Upper lobe of left lung (tissue), 4 donors: ENCODE results near the gene PDK1.

Experiments
- POLR2A ChIP-seq, 4 donors: fragments of 450-650 bp; IDR thresholded peaks; one replicate each; pipeline ENCODE4 v1.5.1; 2016 to 2017; ENCODE audit warnings: antibody characterized with exemption in 4 of 4, mild to moderate bottlenecking in 2 of 4
- TF ChIP-seq, protein P1 (sequence below), 6 experiments: fragments of 450-650 bp in 4 of 6; fragments of 200-600 bp in 2 of 6; sonication (generic) in 2 of 6; IDR thresholded peaks; one replicate each; pipeline ENCODE4 v1.5.1; 2016 to 2019; ENCODE audit warnings: antibody characterized with exemption in 6 of 6

DNA sequence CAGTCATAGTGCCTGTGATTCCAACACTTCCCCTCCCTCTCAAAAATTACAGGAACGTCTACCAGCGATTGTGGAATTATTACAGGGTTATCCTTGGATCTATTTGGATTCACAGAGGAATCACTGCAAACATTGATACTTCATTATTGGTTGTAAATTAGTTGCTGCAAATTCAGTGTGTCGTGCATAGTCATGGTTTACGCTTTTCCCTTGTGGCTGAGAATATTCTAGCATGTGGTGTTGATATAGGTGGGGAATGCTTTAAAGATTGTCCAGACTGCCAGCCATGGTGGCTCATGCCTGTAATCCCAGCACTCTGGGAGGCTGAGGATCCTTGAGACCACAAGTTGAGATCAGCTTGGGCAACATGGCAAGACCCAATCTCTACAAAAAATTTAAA, 48.7 kb upstream of the PDK1 start:
- TF ChIP-seq POLR2A (IDR thresholded peaks at IDR 0.05), result no peak
- TF ChIP-seq, protein P1, sequence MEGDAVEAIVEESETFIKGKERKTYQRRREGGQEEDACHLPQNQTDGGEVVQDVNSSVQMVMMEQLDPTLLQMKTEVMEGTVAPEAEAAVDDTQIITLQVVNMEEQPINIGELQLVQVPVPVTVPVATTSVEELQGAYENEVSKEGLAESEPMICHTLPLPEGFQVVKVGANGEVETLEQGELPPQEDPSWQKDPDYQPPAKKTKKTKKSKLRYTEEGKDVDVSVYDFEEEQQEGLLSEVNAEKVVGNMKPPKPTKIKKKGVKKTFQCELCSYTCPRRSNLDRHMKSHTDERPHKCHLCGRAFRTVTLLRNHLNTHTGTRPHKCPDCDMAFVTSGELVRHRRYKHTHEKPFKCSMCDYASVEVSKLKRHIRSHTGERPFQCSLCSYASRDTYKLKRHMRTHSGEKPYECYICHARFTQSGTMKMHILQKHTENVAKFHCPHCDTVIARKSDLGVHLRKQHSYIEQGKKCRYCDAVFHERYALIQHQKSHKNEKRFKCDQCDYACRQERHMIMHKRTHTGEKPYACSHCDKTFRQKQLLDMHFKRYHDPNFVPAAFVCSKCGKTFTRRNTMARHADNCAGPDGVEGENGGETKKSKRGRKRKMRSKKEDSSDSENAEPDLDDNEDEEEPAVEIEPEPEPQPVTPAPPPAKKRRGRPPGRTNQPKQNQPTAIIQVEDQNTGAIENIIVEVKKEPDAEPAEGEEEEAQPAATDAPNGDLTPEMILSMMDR (IDR thresholded peaks at IDR 0.05), result no peak
